Right cardiac atrium (tissue), 5 donors: ENCODE data around the gene MACF1. TPM values are rescaled to one million over a fixed set of nuclear protein-coding genes. Genes with fewer than 3 reads are reported as not detected.

ENCODE experiments used
- ATAC-seq, 2 donors: fragments of 200-7000 bp; cut with Tn5 transposase; one replicate each; pipeline versions ENCODE4 v1.8.0 to v1.9.1; 2020; ENCODE audit warnings: moderate library complexity in 2 of 2, mild to moderate bottlenecking in 1 of 2
- DNase-seq, 3 donors: peaks; one replicate each; pipeline ENCODE4 v3.0.0-alpha.2; 2020
- H3K27ac ChIP-seq: one replicate; pipeline ENCODE4 v1.5.1; 2013; ENCODE audit warnings: mild to moderate bottlenecking, low read length, control low read depth, moderate library complexity
- H3K27me3 ChIP-seq: one replicate; pipeline ENCODE4 v1.6.1; 2013; ENCODE audit not compliant: control insufficient read depth, insufficient read depth
- H3K4me1 ChIP-seq: one replicate; pipeline ENCODE4 v1.6.1; 2013; ENCODE audit warnings: low read length; ENCODE audit not compliant: control insufficient read depth, insufficient read depth
- H3K4me3 ChIP-seq: one replicate; pipeline ENCODE4 v1.5.1; 2013; ENCODE audit warnings: low read length, control low read depth
- H3K9me3 ChIP-seq: one replicate; pipeline ENCODE4 v1.6.1; 2013; ENCODE audit warnings: low read length; ENCODE audit not compliant: control insufficient read depth
- WGBS: extraction: QIAGEN DNeasy Blood & Tissue Kit; methylation state at CpG from one replicate; pipeline ENCODE4 v1.1.7; 2013; 5-methylcytosine and 5-hydroxymethylcytosine counted together
- intact Hi-C, 4 donors: fragments of 100-400 bp; cut with DNase I; formaldehyde crosslinking; loops; one replicate each; pipeline versions ENCODE4 v1.11.0 to v1.14.0; 2022 to 2023
- polyA plus RNA-seq: library from polyadenylated mRNA; stranded (reverse); fragments of 200-250 nt; gene quantifications from one replicate; pipeline ENCODE4 v1.2.3, GENCODE V29; 2013
- total RNA-seq, 4 donors: library from RNA; stranded (reverse); fragmentation: NEBNext Ultra II Directional; extraction: Animal tissue kit (Norgen Biotek cat#: 25700); gene quantifications; one replicate each; pipeline ENCODE4 v1.2.1, GENCODE V29; 2021
- donor health status: healthy with polysubstance abuse.
- donor health status: DM: no; HTN: yes; CAD: no.
- donor health status: DM: no; HTN: no; CAD: no.
- donor health status: DM: no; HTN: yes; CAD: no; lungs with severe emphysema.
- donor health status: DM: yes; HTN: yes; CAD: no.

Gene MACF1
- total and polyA plus RNA-seq, 5 donors: 145 to 359 (median 316) TPM

- ATAC-seq: no peak
- intact Hi-C loops: no loop called here
- Histone ChIP-seq H3K27me3 (no peaks in the 10 kb centered on the region), H3K4me1 (peaks cover 27% of the 10 kb centered on the region), H3K9me3 (no peaks in the 10 kb centered on the region), H3K4me3 (no peak overlapping the region), H3K27ac (no peak overlapping the region)
- 64% methylated on average over 4 of the region's 4 CpGs for WGBS
- no peak for DNase-seq
These were observed 65.4 kb downstream of the MACF1 start for GRCh38 chr1:39269791-39270342.

- H3K9me3 ChIP-seq: no peaks in the 10 kb centered on the region
- H3K27me3 ChIP-seq: no peaks in the 10 kb centered on the region
- H3K4me1 ChIP-seq: peaks cover 29% of the 10 kb centered on the region
- DNase-seq (no peak), ATAC-seq (no peak)
- H3K4me3 ChIP-seq: no peak overlapping the region
- intact Hi-C loops: no loop called here
- H3K27ac ChIP-seq: no peak overlapping the region
These were observed 65.9 kb downstream of the MACF1 start for GRCh38 chr1:39270368-39270767.

DNA sequence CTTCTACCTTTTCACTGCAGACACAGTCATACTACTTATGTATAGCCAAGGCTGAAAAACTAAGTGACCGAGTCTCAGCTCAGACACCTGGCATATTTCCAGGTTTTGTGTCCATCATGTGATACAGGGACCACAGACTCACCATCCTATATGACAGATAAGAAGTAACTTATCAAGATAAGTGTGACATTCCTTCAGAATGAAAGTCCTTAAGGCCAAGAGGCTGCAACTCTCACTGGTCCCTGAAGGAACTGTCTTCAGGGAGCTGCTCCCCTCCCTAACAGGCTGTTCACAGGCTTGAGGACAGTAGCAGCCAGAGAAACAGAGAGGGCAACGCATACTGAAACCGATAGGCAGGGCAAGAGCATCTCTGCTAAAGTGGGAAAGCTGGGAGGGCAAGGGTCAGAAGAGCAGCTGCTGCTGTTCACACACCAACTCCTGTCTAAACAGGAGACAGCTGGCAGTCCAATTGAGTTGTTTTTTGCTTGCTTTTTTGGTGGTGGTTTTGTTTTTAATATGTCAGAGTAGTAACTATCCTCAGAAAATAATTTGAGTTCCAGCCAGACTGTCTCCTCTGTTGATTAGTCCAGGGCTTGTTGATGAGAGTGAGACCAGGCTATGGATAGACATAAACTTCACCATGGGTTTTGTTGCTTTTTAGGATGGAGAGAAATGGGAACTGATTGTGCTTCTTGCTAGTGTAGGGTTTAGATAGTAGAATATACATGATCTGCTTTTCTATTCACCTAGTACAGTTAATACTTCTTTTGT, 67.7 kb downstream of the MACF1 start:
- DNase-seq: no peak
- WGBS: 17% methylated on average over 3 of the region's 3 CpGs

DNA sequence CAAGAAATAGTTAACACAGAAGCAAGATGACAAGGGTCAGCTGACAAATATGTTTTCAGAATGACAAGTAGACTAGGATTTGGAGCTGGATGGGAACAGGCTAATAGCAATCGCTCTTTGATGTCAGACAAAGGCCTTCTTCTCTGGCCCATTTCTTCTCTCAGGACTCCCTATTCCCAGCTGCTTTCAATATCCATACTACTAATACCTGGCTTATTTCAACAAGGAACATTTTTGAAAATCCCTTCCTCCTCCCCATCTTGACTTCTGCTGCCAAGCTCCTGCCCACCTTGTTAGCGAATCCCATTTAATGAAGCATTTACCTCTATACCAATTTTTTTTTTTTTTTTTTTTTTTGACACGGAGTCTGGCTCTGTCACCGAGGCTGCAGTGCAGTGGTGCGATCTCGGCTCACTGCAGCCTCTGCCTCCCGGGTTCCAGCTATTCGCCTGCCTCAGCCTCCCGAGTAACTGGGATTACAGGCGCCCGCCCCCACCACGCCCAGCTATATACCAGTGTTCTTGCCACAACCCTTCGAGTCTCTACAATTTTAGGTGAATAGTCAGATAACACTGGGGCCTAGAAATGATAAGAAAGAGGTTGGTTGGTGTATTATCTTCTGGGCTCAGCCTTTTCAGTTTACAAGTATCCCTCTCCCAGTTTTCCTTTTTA, 68.4 kb downstream of the MACF1 start:
- Histone ChIP-seq H3K4me3 (no peak overlapping the region), H3K27ac (no peak overlapping the region), H3K27me3 (no peaks in the 10 kb centered on the region), H3K9me3 (no peaks in the 10 kb centered on the region), H3K4me1 (peaks cover 29% of the 10 kb centered on the region)
- intact Hi-C loops: no loop called here
- WGBS: 78% methylated on average over 13 of the region's 13 CpGs
- ATAC-seq: no peak
- no peak for DNase-seq

More for the DNA sequence above, 67.7 kb downstream of the MACF1 start:
- intact Hi-C loops: no loop called here
- peaks cover 29% of the 10 kb centered on the region for H3K4me1 ChIP-seq
- no peaks in the 10 kb centered on the region for H3K27me3 ChIP-seq
- H3K9me3 ChIP-seq: no peaks in the 10 kb centered on the region
- H3K4me3 ChIP-seq: no peak overlapping the region
- ATAC-seq: peak in 1 of 2 donors; percentile 19
- H3K27ac ChIP-seq: peak overlapping the region; percentile 73

DNA sequence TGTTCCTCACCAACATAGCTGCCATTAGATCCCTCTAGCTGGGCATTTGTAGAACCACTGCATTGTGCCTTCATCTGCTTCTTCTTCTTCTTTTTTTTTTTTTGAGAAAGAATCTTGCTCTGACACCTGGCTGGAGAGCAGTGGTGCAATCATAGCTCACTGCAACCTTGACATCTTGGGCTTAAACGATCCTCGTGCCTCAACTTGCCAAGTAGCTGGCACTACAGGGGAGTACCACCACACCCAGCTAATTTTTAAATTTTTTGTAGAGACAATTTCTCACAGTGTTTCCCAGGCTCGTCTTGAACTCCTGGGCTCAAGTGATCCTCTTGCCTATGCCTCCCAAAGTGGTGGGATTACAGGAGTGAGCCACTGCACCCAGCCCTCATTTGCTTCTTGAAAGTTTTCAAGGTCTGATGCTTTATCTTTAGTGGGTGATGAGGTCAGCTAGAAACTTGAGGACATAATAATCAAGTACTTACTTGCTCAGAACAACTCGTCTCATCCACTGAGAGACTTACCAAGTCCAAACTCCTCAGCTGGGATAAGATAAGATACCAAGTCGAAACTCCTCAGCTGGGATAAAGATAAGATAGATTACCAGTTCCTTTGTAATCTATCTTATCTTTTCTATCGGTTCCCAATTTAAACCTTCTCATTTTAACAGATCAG, 71.5 kb downstream of the MACF1 start:
- Histone ChIP-seq H3K4me3 (no peak overlapping the region), H3K9me3 (no peaks in the 10 kb centered on the region), H3K27ac (no peak overlapping the region), H3K4me1 (peaks cover 12% of the 10 kb centered on the region), H3K27me3 (no peaks in the 10 kb centered on the region)
- ATAC-seq: no peak
- intact Hi-C loops: no loop called here
- no peak for DNase-seq
- 59% methylated on average over 6 of the region's 6 CpGs for WGBS

DNA sequence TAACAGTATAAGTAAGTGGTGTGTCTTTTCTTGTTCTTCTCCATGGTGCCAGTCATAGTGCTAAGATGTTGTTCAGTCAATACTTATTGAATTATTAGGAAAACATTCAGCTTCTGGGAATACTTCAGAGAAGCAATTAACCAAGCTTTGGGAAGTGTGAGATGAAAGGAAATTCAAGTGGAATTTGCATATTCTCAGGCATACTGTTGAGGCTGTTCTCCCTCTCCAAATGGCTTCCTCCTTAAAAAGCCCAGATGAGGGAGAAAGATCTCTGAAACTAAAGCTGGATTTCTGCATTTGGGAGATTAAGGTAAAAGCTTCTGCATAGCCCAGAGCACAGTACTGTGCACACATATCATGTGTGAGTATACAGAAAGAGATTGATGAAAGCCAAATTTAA, 73.4 kb downstream of the MACF1 start:
- no peak overlapping the region for H3K27ac ChIP-seq
- no peaks in the 10 kb centered on the region for H3K9me3 ChIP-seq
- DNase-seq (no peak), ATAC-seq (no peak)
- intact Hi-C loops: no loop called here
- peaks cover 6% of the 10 kb centered on the region for H3K4me1 ChIP-seq
- H3K27me3 ChIP-seq: no peaks in the 10 kb centered on the region
- H3K4me3 ChIP-seq: no peak overlapping the region

GRCh38 chr1:39282537-39283216, 78.2 kb downstream of the MACF1 start:
- no peaks in the 10 kb centered on the region for H3K9me3 ChIP-seq
- WGBS: 75% methylated on average over 8 of the region's 8 CpGs
- no peak for DNase-seq
- H3K4me1 ChIP-seq: peaks cover 3% of the 10 kb centered on the region
- H3K27ac ChIP-seq: no peak overlapping the region
- no peaks in the 10 kb centered on the region for H3K27me3 ChIP-seq
- ATAC-seq: peak in 1 of 2 donors; percentile 72
- H3K4me3 ChIP-seq: no peak overlapping the region
- intact Hi-C loops: no loop called here

DNA sequence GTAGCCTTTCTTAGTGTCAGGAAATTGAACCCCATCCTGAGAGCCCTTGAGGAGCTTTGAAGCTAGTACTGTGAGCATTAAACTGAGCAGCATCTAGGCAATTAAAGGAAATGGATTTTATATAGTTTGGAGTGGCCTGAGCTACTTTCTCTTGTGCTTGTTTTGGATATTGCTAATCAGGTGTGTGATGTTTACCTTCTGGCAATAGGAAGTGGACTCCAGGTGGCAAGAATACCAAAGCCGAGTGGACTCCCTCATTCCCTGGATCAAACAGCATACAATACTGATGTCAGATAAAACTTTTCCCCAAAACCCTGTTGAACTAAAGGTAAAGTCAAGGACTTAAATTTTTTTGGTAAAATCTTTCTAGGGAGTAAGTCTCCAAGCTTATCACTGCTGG, 79.4 kb downstream of the MACF1 start:
- 81% methylated on average over 1 of the region's 1 CpG for WGBS
- intact Hi-C loops: no loop called here
- Histone ChIP-seq H3K4me3 (no peak overlapping the region), H3K4me1 (peaks cover 3% of the 10 kb centered on the region), H3K9me3 (no peaks in the 10 kb centered on the region), H3K27ac (no peak overlapping the region), H3K27me3 (no peaks in the 10 kb centered on the region)
- no peak for ATAC-seq
- no peak for DNase-seq

DNA sequence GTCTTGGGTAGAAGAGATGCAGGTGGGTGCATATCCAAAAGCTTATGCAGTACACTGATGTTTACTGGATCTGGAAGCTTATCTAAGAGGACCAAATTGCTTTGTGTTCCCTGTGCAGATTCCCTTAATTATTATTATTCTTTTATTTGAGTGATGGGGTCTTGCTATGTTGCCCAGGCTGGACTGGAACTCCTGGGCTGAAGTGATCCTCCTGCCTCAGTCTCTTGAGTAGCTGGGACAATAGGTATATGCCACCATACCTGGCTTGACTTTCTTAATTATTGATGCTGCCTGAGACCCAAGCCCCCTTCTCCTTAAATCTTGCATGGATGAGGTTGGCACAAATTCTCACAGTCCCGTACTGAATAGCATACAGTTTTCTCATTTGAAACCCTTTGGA, 83.0 kb downstream of the MACF1 start:
- ATAC-seq (no peak), DNase-seq (no peak)
- WGBS: 97% methylated on average over 1 of the region's 1 CpG
- Histone ChIP-seq H3K9me3 (no peaks in the 10 kb centered on the region), H3K4me3 (no peak overlapping the region), H3K4me1 (no peaks in the 10 kb centered on the region), H3K27ac (no peak overlapping the region), H3K27me3 (no peaks in the 10 kb centered on the region)
- intact Hi-C loops: no loop called here

DNA sequence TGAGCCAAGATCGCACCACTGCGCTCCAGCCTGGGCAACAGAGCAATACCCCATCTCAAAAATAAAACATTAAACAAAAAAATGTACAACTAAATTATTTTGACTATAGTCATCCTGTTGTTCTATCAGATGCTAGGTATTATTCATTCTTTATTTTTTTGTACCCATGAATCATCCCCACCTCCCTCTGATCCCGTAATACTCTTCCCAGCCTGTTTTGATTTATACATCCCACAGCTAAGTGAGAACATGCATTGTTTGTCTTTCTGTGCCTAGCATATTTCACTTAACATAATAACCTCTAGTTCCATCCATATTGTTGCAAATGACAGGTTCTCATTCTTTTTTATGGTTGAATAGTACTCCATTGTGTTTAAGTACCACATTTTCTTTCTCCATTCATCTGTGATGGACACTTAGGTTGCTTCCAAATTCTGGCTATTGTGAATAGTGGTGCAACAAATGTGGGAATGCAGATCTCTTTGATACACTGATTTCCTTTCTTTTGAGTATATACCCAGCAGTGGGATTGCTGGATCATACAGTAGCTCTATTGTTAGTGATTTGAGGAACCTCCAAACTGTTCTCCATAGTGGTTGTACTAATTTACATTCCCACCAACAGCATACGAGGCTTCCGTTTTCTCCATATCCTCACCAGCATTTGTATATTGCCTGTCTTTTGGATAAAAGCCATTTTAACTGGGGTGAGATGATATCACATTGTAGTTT, 84.4 kb downstream of the MACF1 start:
- no peaks in the 10 kb centered on the region for H3K27me3 ChIP-seq
- no peaks in the 10 kb centered on the region for H3K9me3 ChIP-seq
- 96% methylated on average over 5 of the region's 5 CpGs for WGBS
- H3K4me3 ChIP-seq: no peak overlapping the region
- H3K27ac ChIP-seq: no peak overlapping the region
- no peaks in the 10 kb centered on the region for H3K4me1 ChIP-seq
- DNase-seq (no peak), ATAC-seq (no peak)
- intact Hi-C loops: no loop called here
